GM12865 (cell line): ENCODE results near the gene TRIM7.

Source experiments
- DNase-seq: peaks from one replicate; pipeline ENCODE4 v3.0.0; 2010; ENCODE audit warnings: low read depth
- H3K4me3 ChIP-seq: 2 replicates; pipeline ENCODE4 v1.5.1; 2011; ENCODE audit warnings: mild to moderate bottlenecking, low read depth, low read length, control low read depth
- CTCF ChIP-seq: IDR thresholded peaks from 2 replicates; pipeline ENCODE4 v1.5.1; 2011; ENCODE audit warnings: low read length, control low read depth, low read depth, inconsistent platforms; ENCODE audit not compliant: insufficient read depth; ENCODE audit errors: missing control alignments

TRIM7 gene

GRCh38 chr5:181204826-181205760 lies at the start of gene TRIM7:
Gene TRIM7, minus strand, starts transcription at chr5:181205196. Its CDS starts 86 bp downstream, at chr5:181205110.
- peak; percentile 54 for DNase-seq
- peak within 1 kb of the TSS; percentile 52 for H3K4me3 ChIP-seq
- no peak for TF ChIP-seq CTCF

GRCh38 chr5:181248277-181248676 lies 43.3 kb upstream of the TRIM7 start:
- TF ChIP-seq CTCF: no peak
- DNase-seq: peak; percentile 43
- H3K4me3 ChIP-seq: peak overlapping the region; percentile 98

- peak; percentile 89 for DNase-seq
- peak overlapping the region; percentile 98 for H3K4me3 ChIP-seq
- TF ChIP-seq CTCF: no peak
Observed at GRCh38 chr5:181246276-181247049, 41.5 kb upstream of the TRIM7 start.

- DNase-seq: no peak
- H3K4me3 ChIP-seq: peak overlapping the region; percentile 98
- no peak for TF ChIP-seq CTCF
Observed at GRCh38 chr5:181245427-181246275, 40.7 kb upstream of the TRIM7 start.

- DNase-seq: peak; percentile 94
- TF ChIP-seq CTCF: no peak
- peak within 1 kb of the TSS; percentile 98 for H3K4me3 ChIP-seq
Observed at GRCh38 chr5:181243564-181244343, 38.8 kb upstream of the TRIM7 start, which contains the start of gene RACK1. Gene RACK1, minus strand, starts transcription at chr5:181243906. Its CDS starts 106 bp downstream, at chr5:181243800.
